ENCODE measurements around the gene SMARCC2.

The SMARCC2 gene

GRCh38 chr12:56213878-56214277 lies 24.6 kb upstream of the SMARCC2 start:
- DNase-seq (ENCODE audit: low read depth): no peak
- no peak for TF ChIP-seq CTCF (IDR thresholded peaks at IDR 0.05; ENCODE audit: low read depth, low read length, missing control alignments)
- in situ Hi-C loops (cut with HindIII; ENCODE audit: low sequenced_read_pairs): no loop called here
- H3K4me3 ChIP-seq (ENCODE audit: low read depth, low read length): no peak overlapping the region

- no peak for DNase-seq (ENCODE audit: low read depth)
- H3K4me3 ChIP-seq (ENCODE audit: low read depth, low read length): no peak overlapping the region
- in situ Hi-C loops (cut with HindIII; ENCODE audit: low sequenced_read_pairs): no loop called here
- no peak for TF ChIP-seq CTCF (IDR thresholded peaks at IDR 0.05; ENCODE audit: low read depth, low read length, missing control alignments)
These were observed 23.1 kb upstream of the SMARCC2 start for GRCh38 chr12:56212361-56212760.

GRCh38 chr12:56208006-56208405 lies 18.7 kb upstream of the SMARCC2 start:
- DNase-seq (ENCODE audit: low read depth): no peak
- in situ Hi-C loops (cut with HindIII; ENCODE audit: low sequenced_read_pairs): no loop called here
- TF ChIP-seq CTCF (IDR thresholded peaks at IDR 0.05; ENCODE audit: low read depth, low read length, missing control alignments): no peak
- H3K4me3 ChIP-seq (ENCODE audit: low read depth, low read length): no peak overlapping the region

GRCh38 chr12:56206452-56207166 lies 17.3 kb upstream of the SMARCC2 start:
- peak; percentile 19 for DNase-seq (ENCODE audit: low read depth)
- H3K4me3 ChIP-seq (ENCODE audit: low read depth, low read length): no peak overlapping the region
- TF ChIP-seq CTCF (IDR thresholded peaks at IDR 0.05; ENCODE audit: low read depth, low read length, missing control alignments): peak; percentile 82
- in situ Hi-C loops (cut with HindIII; ENCODE audit: low sequenced_read_pairs): no loop called here

GRCh38 chr12:56205445-56205844 lies 16.2 kb upstream of the SMARCC2 start:
- DNase-seq (ENCODE audit: low read depth): no peak
- no peak for TF ChIP-seq CTCF (IDR thresholded peaks at IDR 0.05; ENCODE audit: low read depth, low read length, missing control alignments)
- in situ Hi-C loops (cut with HindIII; ENCODE audit: low sequenced_read_pairs): no loop called here
- H3K4me3 ChIP-seq (ENCODE audit: low read depth, low read length): no peak overlapping the region

- no peak overlapping the region for H3K4me3 ChIP-seq (ENCODE audit: low read depth, low read length)
- TF ChIP-seq CTCF (IDR thresholded peaks at IDR 0.05; ENCODE audit: low read depth, low read length, missing control alignments): no peak
- in situ Hi-C loops (cut with HindIII; ENCODE audit: low sequenced_read_pairs): no loop called here
- no peak for DNase-seq (ENCODE audit: low read depth)
These were observed 15.0 kb upstream of the SMARCC2 start for GRCh38 chr12:56204275-56204674.
